ENCODE data around the gene ISCU. TPM values are rescaled to one million over a fixed set of nuclear protein-coding genes. Genes with fewer than 3 reads are reported as not detected.
A peak's percentile ranks its signal among the peaks of the same experiment; 100 is the strongest.

The ISCU gene
- total RNA-seq, 1 donor from 2014 or later: 117 TPM

GRCh38 chr12:108530161-108530560 is 32.2 kb upstream of the ISCU start:
- DNase-seq (no peak), ATAC-seq (ENCODE audit: low read depth) (no peak)
- Mint-ChIP-seq H3K36me3 (ENCODE audit: low read depth) (peaks cover 91% of the 10 kb centered on the region), H3K9me3 (no peaks in the 10 kb centered on the region), H3K4me1 (no peaks in the 10 kb centered on the region), H3K4me3 (no peak overlapping the region), H3K27me3 (no peaks in the 10 kb centered on the region), H3K27ac (no peak overlapping the region)
- ChIA-PET CTCF (no interaction called here), POLR2A (interaction anchor here (0.6 kb wide), 1 partner anchor 164 kb away, joined by 5 read pairs; no protein-coding TSS in a partner anchor)
- intact Hi-C loops (cut with micrococcal nuclease): no loop called here
- no peak for TF ChIP-seq CTCF (IDR thresholded peaks at IDR 0.05)

- ChIA-PET POLR2A (no interaction called here), CTCF (interaction anchor here (1.0 kb wide), 1 partner anchor 133 kb away, joined by 3 read pairs; no protein-coding TSS in a partner anchor)
- Mint-ChIP-seq H3K9me3 (no peaks in the 10 kb centered on the region), H3K4me1 (no peaks in the 10 kb centered on the region), H3K36me3 (ENCODE audit: low read depth) (peaks cover 90% of the 10 kb centered on the region), H3K4me3 (no peak overlapping the region), H3K27me3 (no peaks in the 10 kb centered on the region), H3K27ac (no peak overlapping the region)
- DNase-seq: no peak
- TF ChIP-seq CTCF (IDR thresholded peaks at IDR 0.05): no peak
- intact Hi-C loops (cut with micrococcal nuclease): no loop called here
- ATAC-seq (ENCODE audit: low read depth): no peak
Measured at GRCh38 chr12:108531929-108532848, 30.2 kb upstream of the ISCU start.

DNA sequence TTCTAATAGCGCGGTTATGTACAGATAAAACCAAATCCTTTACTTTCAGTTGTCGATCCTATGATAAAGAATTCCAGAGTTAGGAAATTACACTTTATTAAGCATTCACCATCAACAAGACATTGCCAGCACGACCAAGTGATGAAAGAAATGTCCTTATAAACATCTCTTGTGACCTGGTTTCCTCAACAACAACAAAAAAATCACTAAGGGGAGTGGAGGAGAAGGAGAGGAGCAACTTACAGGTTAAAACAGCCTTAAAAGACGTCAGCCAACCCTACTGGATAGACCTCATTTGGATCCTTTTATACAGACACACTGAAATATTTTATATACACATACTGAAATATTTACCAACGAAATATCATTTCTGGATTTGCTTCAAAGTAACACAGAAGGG is 24.2 kb upstream of the ISCU start:
- H3K27ac Mint-ChIP-seq: no peak overlapping the region
- ChIA-PET CTCF (interaction anchor here (0.6 kb wide), 1 partner anchor 857 kb away, joined by 3 read pairs; no protein-coding TSS in a partner anchor), POLR2A (no interaction called here)
- DNase-seq: no peak
- intact Hi-C loops (cut with micrococcal nuclease): no loop called here
- H3K27me3 Mint-ChIP-seq: no peaks in the 10 kb centered on the region
- H3K9me3 Mint-ChIP-seq: no peaks in the 10 kb centered on the region
- H3K4me1 Mint-ChIP-seq: peaks cover 20% of the 10 kb centered on the region
- peaks cover 80% of the 10 kb centered on the region for H3K36me3 Mint-ChIP-seq (ENCODE audit: low read depth)
- no peak overlapping the region for H3K4me3 Mint-ChIP-seq
- no peak for ATAC-seq (ENCODE audit: low read depth)
- no peak for TF ChIP-seq CTCF (IDR thresholded peaks at IDR 0.05)

DNA sequence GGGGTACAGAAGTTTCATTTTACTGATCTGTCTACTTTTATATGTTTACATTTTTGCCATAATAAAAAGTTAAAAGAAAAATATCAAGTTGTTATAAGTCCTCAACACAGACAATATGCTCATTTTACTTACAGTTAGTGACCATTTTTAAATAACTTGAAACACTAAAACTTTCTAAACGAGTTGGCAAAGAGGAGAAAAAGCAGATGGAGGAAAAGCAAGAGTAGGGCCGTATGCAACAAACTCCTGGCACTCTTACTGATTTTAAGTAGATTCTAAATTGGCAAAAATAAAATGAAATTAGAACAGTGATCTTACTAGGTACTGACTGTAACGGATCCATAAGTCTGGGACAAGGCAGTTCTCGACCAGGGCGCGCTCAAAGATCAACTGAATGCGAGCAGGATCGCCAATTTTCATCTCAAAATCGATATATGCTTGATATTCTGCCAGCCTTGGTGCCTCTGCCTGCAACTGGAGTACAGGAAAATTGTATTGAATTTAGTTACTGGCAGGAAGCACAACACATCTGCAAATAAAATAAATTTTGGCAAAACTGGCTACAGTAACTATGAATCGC is 23.7 kb upstream of the ISCU start:
- intact Hi-C loops (cut with micrococcal nuclease): no loop called here
- no peak for TF ChIP-seq CTCF (IDR thresholded peaks at IDR 0.05)
- DNase-seq (no peak), ATAC-seq (ENCODE audit: low read depth) (no peak)
- peaks cover 80% of the 10 kb centered on the region for H3K36me3 Mint-ChIP-seq (ENCODE audit: low read depth)
- ChIA-PET POLR2A (no interaction called here), CTCF (interaction anchor here (0.6 kb wide), 1 partner anchor 857 kb away, joined by 3 read pairs; no protein-coding TSS in a partner anchor)
- no peaks in the 10 kb centered on the region for H3K27me3 Mint-ChIP-seq
- H3K27ac Mint-ChIP-seq: no peak overlapping the region
- no peak overlapping the region for H3K4me3 Mint-ChIP-seq
- H3K9me3 Mint-ChIP-seq: no peaks in the 10 kb centered on the region
- H3K4me1 Mint-ChIP-seq: peaks cover 20% of the 10 kb centered on the region

GRCh38 chr12:108542320-108542719 is 20.1 kb upstream of the ISCU start:
- CTCF ChIA-PET: no interaction called here
- H3K9me3 Mint-ChIP-seq: no peaks in the 10 kb centered on the region
- intact Hi-C loops (cut with micrococcal nuclease): no loop called here
- POLR2A ChIA-PET: interaction anchor here (2.1 kb wide), 1 partner anchor 19 kb away, joined by 12 read pairs; the partner anchor contains the start of genes ISCU and SART3
- peak overlapping the region; percentile 81 for H3K27ac Mint-ChIP-seq
- peaks cover 20% of the 10 kb centered on the region for H3K4me1 Mint-ChIP-seq
- H3K4me3 Mint-ChIP-seq: no peak overlapping the region
- DNase-seq (no peak), ATAC-seq (ENCODE audit: low read depth) (no peak)
- peaks cover 76% of the 10 kb centered on the region for H3K36me3 Mint-ChIP-seq (ENCODE audit: low read depth)
- no peak for TF ChIP-seq CTCF (IDR thresholded peaks at IDR 0.05)
- no peaks in the 10 kb centered on the region for H3K27me3 Mint-ChIP-seq
